Measurements from ENCODE around the gene KCNG2. TPM values are rescaled to one million over a fixed set of nuclear protein-coding genes. Genes with fewer than 3 reads are reported as not detected.

The KCNG2 gene
- total and polyA plus RNA-seq, 2 of the 8 experiments (the other 6 are each of a cell fraction or from before 2014, with no cell fraction given) = 0.19 to 0.74 TPM

DNA sequence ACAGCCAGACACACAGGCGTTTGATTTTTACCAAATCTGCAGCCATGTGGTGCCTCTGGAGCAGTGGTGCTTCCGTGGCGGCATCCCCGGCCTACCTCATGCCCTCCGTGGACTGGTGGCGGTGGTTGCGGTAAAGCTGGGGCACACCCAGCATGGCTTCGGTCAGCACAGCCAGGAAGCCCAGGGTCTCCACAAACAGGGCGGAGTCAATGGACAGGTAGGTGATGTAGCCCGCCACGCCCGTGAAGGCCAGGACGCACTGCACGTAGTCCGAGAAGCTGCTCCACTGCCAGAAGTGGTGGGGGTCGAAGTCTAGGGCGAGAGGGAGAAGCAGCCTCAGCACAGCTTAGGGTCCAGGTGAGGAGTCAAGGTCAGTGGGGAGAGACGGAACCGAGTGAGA, 121.4 kb downstream of the KCNG2 start (continued):
- TF ChIP-seq, protein P1, sequence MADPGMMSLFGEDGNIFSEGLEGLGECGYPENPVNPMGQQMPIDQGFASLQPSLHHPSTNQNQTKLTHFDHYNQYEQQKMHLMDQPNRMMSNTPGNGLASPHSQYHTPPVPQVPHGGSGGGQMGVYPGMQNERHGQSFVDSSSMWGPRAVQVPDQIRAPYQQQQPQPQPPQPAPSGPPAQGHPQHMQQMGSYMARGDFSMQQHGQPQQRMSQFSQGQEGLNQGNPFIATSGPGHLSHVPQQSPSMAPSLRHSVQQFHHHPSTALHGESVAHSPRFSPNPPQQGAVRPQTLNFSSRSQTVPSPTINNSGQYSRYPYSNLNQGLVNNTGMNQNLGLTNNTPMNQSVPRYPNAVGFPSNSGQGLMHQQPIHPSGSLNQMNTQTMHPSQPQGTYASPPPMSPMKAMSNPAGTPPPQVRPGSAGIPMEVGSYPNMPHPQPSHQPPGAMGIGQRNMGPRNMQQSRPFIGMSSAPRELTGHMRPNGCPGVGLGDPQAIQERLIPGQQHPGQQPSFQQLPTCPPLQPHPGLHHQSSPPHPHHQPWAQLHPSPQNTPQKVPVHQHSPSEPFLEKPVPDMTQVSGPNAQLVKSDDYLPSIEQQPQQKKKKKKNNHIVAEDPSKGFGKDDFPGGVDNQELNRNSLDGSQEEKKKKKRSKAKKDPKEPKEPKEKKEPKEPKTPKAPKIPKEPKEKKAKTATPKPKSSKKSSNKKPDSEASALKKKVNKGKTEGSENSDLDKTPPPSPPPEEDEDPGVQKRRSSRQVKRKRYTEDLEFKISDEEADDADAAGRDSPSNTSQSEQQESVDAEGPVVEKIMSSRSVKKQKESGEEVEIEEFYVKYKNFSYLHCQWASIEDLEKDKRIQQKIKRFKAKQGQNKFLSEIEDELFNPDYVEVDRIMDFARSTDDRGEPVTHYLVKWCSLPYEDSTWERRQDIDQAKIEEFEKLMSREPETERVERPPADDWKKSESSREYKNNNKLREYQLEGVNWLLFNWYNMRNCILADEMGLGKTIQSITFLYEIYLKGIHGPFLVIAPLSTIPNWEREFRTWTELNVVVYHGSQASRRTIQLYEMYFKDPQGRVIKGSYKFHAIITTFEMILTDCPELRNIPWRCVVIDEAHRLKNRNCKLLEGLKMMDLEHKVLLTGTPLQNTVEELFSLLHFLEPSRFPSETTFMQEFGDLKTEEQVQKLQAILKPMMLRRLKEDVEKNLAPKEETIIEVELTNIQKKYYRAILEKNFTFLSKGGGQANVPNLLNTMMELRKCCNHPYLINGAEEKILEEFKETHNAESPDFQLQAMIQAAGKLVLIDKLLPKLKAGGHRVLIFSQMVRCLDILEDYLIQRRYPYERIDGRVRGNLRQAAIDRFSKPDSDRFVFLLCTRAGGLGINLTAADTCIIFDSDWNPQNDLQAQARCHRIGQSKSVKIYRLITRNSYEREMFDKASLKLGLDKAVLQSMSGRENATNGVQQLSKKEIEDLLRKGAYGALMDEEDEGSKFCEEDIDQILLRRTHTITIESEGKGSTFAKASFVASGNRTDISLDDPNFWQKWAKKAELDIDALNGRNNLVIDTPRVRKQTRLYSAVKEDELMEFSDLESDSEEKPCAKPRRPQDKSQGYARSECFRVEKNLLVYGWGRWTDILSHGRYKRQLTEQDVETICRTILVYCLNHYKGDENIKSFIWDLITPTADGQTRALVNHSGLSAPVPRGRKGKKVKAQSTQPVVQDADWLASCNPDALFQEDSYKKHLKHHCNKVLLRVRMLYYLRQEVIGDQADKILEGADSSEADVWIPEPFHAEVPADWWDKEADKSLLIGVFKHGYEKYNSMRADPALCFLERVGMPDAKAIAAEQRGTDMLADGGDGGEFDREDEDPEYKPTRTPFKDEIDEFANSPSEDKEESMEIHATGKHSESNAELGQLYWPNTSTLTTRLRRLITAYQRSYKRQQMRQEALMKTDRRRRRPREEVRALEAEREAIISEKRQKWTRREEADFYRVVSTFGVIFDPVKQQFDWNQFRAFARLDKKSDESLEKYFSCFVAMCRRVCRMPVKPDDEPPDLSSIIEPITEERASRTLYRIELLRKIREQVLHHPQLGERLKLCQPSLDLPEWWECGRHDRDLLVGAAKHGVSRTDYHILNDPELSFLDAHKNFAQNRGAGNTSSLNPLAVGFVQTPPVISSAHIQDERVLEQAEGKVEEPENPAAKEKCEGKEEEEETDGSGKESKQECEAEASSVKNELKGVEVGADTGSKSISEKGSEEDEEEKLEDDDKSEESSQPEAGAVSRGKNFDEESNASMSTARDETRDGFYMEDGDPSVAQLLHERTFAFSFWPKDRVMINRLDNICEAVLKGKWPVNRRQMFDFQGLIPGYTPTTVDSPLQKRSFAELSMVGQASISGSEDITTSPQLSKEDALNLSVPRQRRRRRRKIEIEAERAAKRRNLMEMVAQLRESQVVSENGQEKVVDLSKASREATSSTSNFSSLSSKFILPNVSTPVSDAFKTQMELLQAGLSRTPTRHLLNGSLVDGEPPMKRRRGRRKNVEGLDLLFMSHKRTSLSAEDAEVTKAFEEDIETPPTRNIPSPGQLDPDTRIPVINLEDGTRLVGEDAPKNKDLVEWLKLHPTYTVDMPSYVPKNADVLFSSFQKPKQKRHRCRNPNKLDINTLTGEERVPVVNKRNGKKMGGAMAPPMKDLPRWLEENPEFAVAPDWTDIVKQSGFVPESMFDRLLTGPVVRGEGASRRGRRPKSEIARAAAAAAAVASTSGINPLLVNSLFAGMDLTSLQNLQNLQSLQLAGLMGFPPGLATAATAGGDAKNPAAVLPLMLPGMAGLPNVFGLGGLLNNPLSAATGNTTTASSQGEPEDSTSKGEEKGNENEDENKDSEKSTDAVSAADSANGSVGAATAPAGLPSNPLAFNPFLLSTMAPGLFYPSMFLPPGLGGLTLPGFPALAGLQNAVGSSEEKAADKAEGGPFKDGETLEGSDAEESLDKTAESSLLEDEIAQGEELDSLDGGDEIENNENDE (IDR thresholded peaks at IDR 0.05; ENCODE audit: insufficient replicate concordance, low read length) = no peak
- no peak for TF ChIP-seq EGR1 (IDR thresholded peaks at IDR 0.05; ENCODE audit: borderline replicate concordance, low read depth, low read length)
- TF ChIP-seq, protein P2, sequence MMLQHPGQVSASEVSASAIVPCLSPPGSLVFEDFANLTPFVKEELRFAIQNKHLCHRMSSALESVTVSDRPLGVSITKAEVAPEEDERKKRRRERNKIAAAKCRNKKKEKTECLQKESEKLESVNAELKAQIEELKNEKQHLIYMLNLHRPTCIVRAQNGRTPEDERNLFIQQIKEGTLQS (IDR thresholded peaks at IDR 0.05; ENCODE audit: insufficient read depth, low read depth, low read length) = no peak
- TF ChIP-seq POLR2A (IDR thresholded peaks at IDR 0.05; ENCODE audit: control extremely low read depth in 1 of 2, low read depth in 2 of 2, low read length in 2 of 2) = no peak
- TF ChIP-seq TEAD4 (IDR thresholded peaks at IDR 0.05; ENCODE audit: low read depth, low read length) = no peak
- no peak for TF ChIP-seq TAF7 (optimal IDR thresholded peaks at IDR 0.05; ENCODE audit: borderline replicate concordance, low read depth, low read length)
- TF ChIP-seq SP1 (IDR thresholded peaks at IDR 0.05; ENCODE audit: low read depth, low read length) = no peak

Measured in H1 (cell line).